Measurements from ENCODE around the gene ADARB2.

Gene ADARB2

GRCh38 chr10:1652151-1652550, 85.2 kb downstream of the ADARB2 start:
- TF ChIP-seq CTCF (IDR thresholded peaks at IDR 0.05; ENCODE audit: low read depth, low read length), result no peak
- no peaks in the 10 kb centered on the region for H3K9me3 ChIP-seq
- no peaks in the 10 kb centered on the region for H3K36me3 ChIP-seq
- H3K27me3 ChIP-seq, result no peaks in the 10 kb centered on the region
- no peak overlapping the region for H3K4me3 ChIP-seq (ENCODE audit: low read depth, low read length)
- DNase-seq, result no peak
- no peaks in the 10 kb centered on the region for H3K4me1 ChIP-seq

GRCh38 chr10:1651270-1651966, 85.9 kb downstream of the ADARB2 start:
- no peak for TF ChIP-seq CTCF (IDR thresholded peaks at IDR 0.05; ENCODE audit: low read depth, low read length)
- H3K4me1 ChIP-seq, result no peaks in the 10 kb centered on the region
- H3K9me3 ChIP-seq, result no peaks in the 10 kb centered on the region
- DNase-seq, result no peak
- no peaks in the 10 kb centered on the region for H3K36me3 ChIP-seq
- no peak overlapping the region for H3K4me3 ChIP-seq (ENCODE audit: low read depth, low read length)
- H3K27me3 ChIP-seq, result no peaks in the 10 kb centered on the region

- Histone ChIP-seq H3K36me3 (no peaks in the 10 kb centered on the region), H3K4me3 (ENCODE audit: low read depth, low read length) (no peak overlapping the region), H3K27me3 (no peaks in the 10 kb centered on the region), H3K9me3 (no peaks in the 10 kb centered on the region), H3K4me1 (no peaks in the 10 kb centered on the region)
- no peak for DNase-seq
- no peak for TF ChIP-seq CTCF (IDR thresholded peaks at IDR 0.05; ENCODE audit: low read depth, low read length)
Observed at GRCh38 chr10:1650542-1651269, 86.6 kb downstream of the ADARB2 start.

GRCh38 chr10:1648648-1649047, 88.7 kb downstream of the ADARB2 start:
- no peaks in the 10 kb centered on the region for H3K4me1 ChIP-seq
- H3K36me3 ChIP-seq, result no peaks in the 10 kb centered on the region
- no peak for TF ChIP-seq CTCF (IDR thresholded peaks at IDR 0.05; ENCODE audit: low read depth, low read length)

GRCh38 chr10:1646332-1646731, 91.0 kb downstream of the ADARB2 start:
- no peak for DNase-seq

More at GRCh38 chr10:1648648-1649047, 88.7 kb downstream of the ADARB2 start:
- Histone ChIP-seq H3K4me3 (ENCODE audit: low read depth, low read length) (no peak overlapping the region), H3K27me3 (no peaks in the 10 kb centered on the region), H3K9me3 (no peaks in the 10 kb centered on the region)
- DNase-seq, result no peak

More at GRCh38 chr10:1646332-1646731, 91.0 kb downstream of the ADARB2 start:
- no peak for TF ChIP-seq CTCF (IDR thresholded peaks at IDR 0.05; ENCODE audit: low read depth, low read length)
- no peaks in the 10 kb centered on the region for H3K4me1 ChIP-seq
- H3K36me3 ChIP-seq, result no peaks in the 10 kb centered on the region
- no peaks in the 10 kb centered on the region for H3K9me3 ChIP-seq
- H3K4me3 ChIP-seq (ENCODE audit: low read depth, low read length), result no peak overlapping the region
- no peaks in the 10 kb centered on the region for H3K27me3 ChIP-seq

All from BE2C (cell line).